AG09319 (cell line): ENCODE data around the gene CACNA2D3.

Experiments used
- DNase-seq: peaks from one replicate; pipeline ENCODE4 v3.0.0-alpha.2; 2010; ENCODE audit warnings: low read depth; ENCODE audit errors: extremely low read depth
- TF ChIP-seq, protein P1 (sequence below): IDR thresholded peaks from 2 replicates; pipeline ENCODE4 v1.5.1; 2011; ENCODE audit warnings: low read depth, mild to moderate bottlenecking, inconsistent platforms, low read length, moderate library complexity

CACNA2D3 gene

DNA sequence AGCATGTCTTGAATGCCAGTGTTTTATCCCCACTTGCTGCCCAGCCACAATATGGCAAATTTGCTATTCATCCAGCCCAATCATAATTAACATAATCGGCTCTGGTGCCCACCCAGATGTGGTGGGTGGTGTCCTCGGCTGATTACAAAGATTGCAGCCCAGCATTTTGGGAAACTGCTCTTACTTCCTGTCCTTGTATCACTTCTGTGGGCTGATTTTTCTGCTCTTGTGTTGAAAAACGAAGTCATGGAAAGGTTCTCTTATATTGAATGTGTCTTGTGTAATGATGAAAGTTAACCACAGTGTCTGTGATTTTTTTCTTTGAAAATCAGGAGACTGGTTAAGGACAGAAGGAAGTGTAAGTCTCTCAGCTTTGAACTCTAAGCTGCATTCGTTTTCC is 141.7 kb downstream of the CACNA2D3 start:
- no peak for DNase-seq
- TF ChIP-seq, protein P1, sequence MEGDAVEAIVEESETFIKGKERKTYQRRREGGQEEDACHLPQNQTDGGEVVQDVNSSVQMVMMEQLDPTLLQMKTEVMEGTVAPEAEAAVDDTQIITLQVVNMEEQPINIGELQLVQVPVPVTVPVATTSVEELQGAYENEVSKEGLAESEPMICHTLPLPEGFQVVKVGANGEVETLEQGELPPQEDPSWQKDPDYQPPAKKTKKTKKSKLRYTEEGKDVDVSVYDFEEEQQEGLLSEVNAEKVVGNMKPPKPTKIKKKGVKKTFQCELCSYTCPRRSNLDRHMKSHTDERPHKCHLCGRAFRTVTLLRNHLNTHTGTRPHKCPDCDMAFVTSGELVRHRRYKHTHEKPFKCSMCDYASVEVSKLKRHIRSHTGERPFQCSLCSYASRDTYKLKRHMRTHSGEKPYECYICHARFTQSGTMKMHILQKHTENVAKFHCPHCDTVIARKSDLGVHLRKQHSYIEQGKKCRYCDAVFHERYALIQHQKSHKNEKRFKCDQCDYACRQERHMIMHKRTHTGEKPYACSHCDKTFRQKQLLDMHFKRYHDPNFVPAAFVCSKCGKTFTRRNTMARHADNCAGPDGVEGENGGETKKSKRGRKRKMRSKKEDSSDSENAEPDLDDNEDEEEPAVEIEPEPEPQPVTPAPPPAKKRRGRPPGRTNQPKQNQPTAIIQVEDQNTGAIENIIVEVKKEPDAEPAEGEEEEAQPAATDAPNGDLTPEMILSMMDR: no peak

DNA sequence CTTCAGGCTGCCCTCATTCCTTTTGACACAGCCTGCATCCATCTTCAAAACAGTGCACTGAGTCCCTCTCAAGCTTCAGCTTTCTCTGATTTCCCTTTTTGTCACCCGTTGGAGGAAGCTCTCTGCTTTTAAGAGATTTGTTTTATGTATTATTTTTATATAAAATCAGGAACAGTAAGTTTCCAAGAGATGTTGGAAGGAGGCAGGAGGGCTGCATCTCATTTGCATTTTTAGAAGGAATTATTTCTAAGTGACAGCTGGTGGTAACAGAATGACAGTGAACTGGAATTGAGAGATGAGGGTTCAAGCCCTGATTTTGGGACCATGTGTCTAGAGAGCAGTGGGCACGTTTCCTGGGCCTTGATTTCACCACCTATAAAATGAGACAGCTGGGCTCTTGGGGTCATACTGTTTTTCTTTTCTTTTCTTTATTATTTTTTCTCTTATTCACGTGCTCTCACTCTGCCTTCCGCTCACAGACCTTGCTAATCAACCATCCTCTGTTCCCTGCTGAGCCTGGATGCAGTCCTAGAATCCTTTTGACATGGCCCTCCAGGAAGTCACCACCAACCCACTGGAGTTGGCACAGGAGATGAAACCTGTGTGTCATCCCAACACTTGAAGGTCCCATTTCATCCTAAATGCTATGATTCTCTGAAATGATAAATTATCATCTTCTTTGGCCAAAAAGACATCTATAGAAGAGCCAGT is 148.6 kb downstream of the CACNA2D3 start:
- DNase-seq: no peak
- TF ChIP-seq, protein P1: no peak

DNA sequence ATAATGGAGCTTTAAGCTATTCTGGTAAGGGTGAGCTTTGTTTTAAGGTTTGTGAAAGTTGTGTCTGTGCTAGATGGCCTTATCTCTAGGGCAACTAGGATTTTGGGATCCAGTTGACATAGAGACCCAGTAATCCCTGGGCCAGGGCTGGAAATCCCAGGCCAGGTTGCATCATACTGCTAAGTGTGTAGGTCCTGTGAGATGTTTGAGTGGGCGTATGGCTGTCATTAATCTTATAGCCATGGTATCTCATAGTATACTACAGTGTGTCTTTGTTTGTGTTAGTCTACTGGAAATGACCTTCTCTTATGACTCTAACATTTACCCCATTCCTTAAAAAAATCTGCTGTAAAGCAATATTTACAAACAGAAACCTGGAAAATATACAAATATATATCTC is 151.4 kb downstream of the CACNA2D3 start:
- DNase-seq: no peak
- TF ChIP-seq, protein P1: no peak

DNA sequence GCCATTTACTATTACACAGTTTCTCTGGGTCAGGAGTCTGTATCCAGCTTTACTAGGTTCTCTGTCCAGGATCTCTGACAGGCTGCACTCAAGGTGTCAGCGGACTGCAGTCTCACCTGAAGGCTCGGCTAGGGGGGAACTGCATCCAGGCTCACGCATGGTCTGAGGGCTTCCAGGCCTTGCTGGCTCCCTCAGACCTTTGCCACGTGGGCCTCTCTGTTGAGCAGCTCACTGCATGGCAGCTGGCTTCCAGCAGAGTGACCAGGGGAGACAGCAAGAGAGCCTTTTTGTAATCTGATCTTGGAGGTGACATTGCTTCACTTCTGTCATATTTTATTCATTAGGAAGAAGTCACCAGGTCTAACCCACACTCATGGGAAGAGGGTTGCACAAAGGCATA is 152.3 kb downstream of the CACNA2D3 start:
- TF ChIP-seq, protein P1: no peak
- DNase-seq: no peak

DNA sequence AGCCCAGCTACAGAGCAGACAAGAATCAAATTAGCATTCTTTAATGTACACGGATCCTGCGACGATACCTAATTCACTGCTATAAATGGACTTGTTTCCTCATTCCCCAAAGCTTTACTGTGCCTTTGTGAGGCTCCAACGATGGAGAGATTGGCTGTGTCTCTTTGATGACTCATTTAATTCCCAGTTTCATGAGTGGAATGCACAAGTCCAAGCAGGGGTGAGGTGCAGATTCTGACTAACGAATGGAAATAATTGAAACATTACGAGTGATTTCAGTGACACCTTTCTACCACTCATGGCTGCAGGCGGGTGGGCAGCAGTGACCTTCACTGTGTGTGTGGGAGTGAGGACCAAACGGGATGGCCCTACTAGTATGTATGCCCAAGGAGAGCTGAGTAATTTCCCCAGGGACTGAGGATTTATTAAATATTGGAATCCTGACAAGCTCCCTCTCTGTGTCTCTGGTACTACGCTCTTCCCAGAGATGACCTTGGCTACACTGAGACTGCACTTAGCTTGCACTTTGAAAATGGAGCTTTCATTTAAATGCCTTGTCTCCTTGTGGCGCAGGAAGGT is 156.7 kb downstream of the CACNA2D3 start:
- peak; percentile 2 for DNase-seq
- TF ChIP-seq, protein P1: no peak

DNA sequence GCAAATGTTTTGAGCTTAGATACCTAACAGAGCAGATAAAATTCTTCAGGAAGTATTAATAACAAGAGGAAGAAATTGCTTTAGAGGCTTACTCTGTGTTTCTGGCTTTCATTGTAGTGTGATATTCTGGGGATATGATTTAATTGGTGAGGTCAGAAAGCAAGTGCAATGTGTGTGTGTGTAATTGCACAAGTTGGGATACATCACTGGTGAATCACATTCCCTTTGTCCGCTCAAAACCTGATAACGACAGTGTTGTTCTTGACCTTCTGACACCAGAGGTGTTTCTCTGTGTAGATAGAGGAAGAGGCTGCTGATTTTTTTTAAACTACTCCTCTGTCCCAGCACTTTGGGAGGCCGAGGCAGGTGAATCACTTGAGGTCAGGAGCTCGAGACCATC is 161.1 kb downstream of the CACNA2D3 start:
- DNase-seq: no peak
- TF ChIP-seq, protein P1: no peak

DNA sequence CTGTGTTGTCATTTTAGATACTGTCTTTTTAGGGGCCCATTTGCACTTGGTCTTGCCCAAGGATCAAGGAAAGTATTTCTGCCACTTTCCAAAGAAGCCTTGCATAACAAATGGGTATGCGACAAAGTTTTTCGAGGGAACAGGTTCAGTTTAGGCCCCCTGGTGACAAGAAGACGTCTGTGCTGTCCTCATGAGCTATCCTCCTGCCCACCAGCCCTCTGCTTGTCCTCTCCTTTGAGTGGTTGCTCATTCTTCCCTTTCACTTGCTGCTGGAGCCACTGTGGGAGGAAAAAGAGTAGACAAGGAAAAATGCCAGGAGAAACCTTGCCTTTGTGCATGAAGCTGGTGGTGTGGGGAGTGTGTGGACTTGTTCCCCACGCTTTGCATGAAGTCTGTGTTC is 171.9 kb downstream of the CACNA2D3 start:
- TF ChIP-seq, protein P1: no peak
- DNase-seq: no peak
